HG02759 (cell line): ENCODE data around the gene DIP2C.
"Not testable (repeated sequence)": the region's sequence is repeated elsewhere in the genome, so short reads cannot be mapped to it uniquely, and the experiment has no call there.

Source experiments
- ATAC-seq: cut with Tn5 transposase; IDR thresholded peaks from one replicate; pipeline ENCODE4 v1.9.1; 2021; ENCODE audit warnings: mild to moderate bottlenecking, moderate library complexity; ENCODE audit not compliant: unreplicated experiment

The DIP2C gene

GRCh38 chr10:271201-271600 is 418.3 kb downstream of the DIP2C start:
- no peak for ATAC-seq

DNA sequence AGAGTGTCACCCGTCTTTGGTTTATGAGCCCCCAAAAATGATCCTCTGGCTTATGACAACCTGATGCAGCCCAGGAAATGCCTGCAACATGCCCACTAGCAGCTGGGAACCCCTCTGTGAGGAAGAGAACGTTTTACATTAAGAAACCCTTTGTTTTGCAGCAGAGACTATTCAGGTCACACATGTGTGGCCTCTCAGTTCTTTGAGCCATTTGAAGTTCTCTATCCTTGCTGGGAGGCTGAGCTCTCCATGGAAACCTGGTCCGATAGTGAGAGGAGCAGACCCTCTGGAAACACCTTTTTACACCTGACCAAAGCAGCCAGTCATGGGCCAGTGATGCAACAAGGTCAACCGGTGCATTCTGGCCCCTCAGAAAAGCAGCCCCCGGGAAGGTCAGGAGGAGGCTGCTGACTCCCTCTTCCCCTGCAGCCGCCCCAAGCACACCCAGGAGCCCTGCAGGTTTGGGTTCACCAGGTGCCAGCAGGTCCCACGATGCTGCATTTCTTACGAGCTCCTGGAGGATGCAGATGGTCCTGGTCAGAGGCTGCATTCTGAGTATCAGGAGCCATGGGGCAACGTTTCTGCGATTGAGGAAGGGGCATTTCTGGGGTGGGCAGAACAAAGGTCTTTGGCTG is 419.9 kb downstream of the DIP2C start:
- no peak for ATAC-seq

DNA sequence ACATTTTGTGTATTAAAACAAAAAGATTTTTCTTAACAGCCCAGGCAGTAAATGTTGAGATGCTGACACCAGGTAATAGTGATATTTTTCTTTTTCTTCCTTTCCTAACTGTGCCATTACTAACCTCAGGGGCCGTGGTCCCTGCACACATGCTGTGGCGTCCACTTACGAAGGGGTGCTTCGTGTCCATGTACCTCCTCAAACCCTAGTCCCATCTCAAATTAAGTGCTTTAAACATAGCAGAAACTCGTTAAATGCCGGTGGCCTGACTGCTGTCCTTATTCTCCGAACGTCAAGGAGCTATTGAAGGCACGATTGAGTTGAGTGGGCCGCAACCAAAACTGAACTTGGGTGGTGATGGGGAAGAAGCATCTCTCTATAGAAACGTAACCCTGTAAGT is 421.8 kb downstream of the DIP2C start:
- ATAC-seq = no peak

DNA sequence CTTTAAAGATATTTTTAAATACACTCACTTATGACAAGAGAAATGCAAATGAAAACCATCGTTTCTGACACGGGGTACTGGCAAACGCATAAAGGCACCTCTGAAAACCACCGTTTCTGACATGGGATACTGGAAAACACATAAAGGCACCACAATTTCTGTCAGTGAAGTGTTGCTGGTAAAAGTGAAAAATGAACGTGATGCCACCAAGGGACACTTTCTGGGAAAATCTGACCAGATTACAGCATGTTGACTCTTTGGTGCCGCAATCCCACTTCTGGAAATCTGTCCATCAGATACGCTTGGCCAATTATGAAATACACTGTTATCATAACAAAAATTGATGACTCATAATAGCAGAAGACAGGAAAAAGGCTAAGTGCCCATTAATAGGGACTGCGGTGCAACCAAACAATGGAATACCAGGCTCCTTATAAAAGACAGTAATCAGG is 422.5 kb downstream of the DIP2C start:
- ATAC-seq = no peak

DNA sequence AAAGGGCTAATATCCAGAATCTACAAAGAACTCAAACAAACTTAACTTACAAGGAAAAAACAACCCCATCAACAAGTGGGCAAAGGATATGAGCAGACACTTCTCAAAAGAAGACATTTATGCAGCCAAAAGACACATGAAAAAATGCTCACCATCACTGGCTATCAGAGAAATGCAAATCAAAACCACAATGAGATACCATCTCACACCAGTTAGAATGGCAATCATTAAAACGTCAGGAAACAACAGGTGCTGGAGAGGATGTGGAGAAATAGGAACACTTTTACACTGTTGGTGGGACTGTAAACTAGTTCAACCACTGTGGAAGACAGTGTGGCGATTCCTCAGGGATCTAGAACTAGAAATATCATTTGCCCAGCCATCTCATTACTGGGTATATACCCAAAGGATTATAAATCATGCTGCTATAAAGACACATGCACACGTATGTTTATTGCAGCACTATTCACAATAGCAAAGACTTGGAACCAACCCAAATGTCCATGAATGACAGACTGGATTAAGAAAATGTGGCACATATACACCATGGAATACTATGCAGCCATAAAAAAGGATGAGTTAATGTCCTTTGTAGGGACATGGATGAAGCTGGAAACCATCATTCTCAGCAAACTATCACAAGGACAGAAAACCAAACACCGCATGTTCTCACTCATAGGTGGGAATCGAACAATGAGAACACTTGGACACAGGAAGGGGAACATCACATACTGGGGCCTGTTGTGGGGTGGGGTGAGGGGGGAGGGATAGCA is 423.5 kb downstream of the DIP2C start:
- ATAC-seq = not testable (repeated sequence)

DNA sequence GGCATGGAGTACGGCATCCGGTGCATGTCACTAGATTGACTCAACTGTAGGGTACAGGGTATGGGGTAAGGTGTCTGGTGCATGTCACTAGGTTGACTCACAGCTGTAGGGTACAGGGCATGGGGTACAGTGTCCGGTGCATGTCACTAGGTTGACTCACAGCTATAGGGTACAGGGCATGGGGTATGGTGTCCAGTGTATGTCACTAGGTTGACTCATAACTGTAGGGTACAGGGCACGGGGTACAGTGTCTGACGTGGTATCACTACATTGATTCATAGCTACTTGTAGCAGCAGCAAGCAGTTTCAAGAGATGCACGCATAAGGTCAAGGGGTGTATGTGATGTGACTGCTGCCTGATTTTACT is 424.4 kb downstream of the DIP2C start:
- not testable (repeated sequence) for ATAC-seq

- ATAC-seq = not testable (repeated sequence)
Observed at GRCh38 chr10:264160-265073, 425.1 kb downstream of the DIP2C start.

DNA sequence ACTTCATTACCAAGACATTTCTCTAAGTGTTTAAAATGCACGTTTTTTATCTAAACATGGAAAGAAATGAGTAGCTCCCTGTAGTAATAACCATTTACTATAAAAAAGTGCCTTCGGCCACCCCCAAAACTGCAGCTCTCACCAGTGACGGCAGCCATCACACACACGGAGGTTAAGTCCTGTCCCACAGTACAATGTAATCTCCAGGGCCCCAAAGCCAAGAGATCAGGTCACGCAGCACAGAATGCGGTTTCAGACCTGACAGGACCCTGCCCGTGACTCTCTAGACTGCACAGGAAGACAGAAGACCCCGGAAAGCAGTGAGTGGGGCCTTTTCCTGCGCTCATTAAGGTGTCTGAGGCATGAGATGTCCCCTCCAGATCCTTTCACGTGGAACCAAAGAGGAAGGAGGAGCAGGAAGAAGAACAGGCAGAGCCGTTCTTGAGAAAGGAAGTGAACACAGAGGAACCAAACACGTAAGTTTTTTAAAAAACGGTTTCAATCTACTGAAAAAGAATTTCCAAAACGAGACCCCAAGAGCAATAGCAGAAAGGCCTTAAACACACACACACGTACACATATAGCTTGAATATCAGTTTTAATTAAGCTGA is 428.5 kb downstream of the DIP2C start:
- ATAC-seq = no peak

DNA sequence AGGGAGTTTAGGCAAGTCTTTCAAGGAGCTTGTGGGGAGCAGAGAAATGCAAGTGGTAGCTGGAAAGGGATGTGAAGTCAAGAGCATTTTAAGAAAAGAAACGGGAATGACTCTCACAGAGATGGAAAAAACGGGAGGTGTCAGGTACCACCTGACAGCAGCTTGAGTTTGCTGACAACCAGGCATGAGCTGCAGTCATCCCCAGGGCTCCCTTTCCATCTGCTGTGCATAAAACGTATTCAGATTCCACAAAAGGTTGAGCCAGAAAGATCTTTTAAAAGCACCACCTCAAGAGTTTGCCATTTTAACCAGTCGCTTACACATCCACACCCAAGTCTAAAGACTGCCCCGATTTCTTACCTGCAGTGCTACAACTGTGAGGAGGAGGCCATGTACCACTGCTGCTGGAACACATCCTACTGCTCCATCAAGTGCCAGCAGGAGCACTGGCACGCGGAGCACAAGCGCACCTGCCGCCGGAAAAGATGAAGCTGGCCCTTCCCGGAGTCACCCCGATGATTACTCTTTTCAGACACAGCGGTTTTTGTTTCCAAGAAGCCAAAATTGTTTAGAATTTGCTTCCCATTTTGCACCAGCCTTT is 437.4 kb downstream of the DIP2C start:
- ATAC-seq = no peak

DNA sequence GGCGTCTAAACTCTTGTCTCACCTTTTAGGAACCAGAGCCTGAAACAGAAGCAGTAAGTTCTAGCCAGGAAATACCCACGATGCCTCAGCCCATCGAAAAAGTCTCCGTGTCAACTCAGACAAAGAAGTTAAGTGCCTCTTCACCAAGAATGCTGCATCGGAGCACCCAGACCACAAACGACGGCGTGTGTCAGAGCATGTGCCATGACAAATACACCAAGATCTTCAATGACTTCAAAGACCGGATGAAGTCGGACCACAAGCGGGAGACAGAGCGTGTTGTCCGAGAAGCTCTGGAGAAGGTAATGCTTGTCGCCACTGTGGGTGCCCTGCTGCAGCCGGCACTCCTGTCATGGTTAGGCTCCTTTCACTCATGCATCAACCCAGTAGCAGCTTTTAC is 441.2 kb downstream of the DIP2C start:
- ATAC-seq = no peak

- no peak for ATAC-seq
Observed at GRCh38 chr10:247480-247879, 442.0 kb downstream of the DIP2C start.

GRCh38 chr10:246431-246830 is 443.0 kb downstream of the DIP2C start:
- no peak for ATAC-seq

- no peak for ATAC-seq
Observed at GRCh38 chr10:244227-244626, 445.2 kb downstream of the DIP2C start.

DNA sequence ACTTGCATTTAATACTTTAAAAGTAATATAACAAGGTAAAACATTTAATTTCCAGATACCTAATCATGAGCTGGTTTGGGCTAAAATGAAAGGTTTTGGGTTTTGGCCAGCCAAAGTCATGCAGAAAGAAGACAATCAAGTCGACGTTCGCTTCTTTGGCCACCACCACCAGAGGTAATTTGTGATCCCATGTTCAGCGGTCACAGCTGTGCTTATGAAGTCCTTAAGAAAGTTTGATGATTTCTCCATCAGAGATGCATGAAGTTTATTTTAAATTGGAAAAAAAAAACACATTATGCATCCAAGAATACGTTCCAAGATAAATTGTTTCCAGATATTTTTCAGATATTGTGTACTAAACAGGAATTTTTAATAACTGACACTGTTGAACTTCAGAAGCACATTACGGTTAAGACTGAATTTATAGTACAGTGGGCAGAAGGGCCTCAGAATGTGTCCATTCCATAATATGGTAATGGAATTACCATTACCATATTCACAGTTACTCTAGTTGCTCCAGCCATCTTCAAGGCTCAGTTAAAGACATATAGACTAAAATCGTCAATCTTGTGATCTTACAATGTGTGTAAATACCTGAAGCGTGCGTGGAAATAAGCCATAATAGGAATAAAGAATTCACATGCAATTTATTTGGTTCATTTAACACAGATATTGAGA is 447.4 kb downstream of the DIP2C start:
- ATAC-seq = no peak

DNA sequence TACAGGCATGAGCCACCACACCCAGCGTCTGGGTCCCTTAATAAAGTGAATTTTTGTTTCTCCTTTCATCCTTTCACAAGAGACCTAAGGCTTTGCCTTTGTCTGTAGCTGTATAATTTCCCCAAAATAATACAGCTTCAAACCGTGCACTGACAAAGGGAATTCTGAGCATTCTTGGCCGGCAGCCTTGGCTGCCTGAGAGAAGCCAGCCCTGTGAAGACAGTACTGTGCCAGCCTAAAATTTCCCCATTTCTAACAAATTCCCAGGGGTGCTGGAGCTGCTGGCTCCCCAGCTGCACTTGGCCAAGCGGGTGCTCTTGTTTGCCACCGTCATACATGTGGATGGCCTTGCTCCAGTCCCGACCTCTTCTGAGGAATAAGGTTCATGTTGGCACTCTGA is 448.0 kb downstream of the DIP2C start:
- no peak for ATAC-seq

DNA sequence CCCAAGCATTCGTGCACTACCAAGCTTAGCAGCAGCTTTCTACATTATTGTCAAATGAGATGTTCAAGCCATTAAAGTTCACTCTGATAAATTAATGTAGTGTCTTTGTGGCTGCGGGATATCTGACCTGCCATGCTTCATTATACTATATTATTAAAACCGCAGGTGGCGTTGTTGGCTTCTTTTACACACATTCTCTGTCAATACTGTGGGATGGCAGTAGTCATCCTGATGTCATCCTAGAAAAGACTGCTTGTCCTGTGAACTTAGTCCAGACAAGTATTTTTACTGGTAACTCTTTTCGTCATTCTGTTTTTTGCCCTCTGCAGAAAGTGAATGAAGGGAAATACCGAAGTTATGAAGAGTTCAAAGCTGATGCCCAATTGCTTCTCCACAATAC is 450.4 kb downstream of the DIP2C start:
- ATAC-seq = no peak

DNA sequence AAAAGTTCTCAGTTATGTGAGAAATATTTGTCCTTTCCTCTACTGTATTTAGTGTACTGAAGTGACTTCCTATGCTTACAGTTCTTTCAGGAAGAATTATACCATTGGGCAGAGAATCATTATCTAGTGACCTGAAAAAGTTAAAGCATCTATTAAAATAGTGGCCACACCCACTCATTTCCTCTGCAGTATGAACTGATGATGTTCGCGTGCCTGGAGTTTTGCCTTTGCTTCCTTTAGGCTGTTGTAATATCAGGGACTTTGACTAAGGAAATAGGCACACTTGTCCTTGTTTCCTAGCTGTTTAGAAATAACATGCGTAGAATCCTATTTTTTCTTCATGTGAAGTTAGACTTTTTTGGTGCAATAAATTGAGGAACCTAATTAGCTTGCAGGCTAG is 453.6 kb downstream of the DIP2C start:
- ATAC-seq = no peak

DNA sequence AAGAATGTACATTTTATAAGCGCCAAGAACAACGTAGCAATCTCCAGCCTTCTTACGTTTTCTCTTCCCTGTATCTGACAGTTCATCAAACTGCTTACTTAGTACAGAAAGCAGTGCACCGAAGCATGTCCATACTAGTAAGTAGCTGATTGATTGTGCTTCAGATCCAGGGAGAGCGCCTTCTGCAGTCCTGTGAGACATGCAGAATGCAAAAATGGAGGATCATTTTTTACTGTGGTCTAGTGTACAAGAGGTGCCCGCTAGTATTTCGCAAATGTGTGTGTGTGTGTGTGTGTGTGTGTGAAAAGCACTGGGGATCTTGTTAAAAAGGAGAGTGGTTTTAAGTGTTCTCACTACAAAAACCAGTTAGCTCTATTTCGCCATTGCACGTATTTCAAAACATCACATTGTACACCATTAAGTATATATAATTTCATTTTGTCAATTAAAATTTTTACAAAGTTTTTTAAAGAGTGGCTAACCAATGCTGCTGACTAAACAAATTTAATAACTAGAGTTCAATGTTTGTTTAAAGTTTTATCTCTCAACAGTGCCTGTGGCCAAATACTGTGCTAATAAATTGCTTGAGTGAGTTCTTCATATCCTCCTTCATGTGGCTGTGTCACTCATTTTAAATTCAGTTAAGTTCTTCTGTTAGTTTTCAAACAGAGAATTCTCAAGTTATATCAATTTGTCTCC is 454.6 kb downstream of the DIP2C start:
- no peak for ATAC-seq

- ATAC-seq = no peak
Observed at GRCh38 chr10:232878-233277, 456.6 kb downstream of the DIP2C start.

DNA sequence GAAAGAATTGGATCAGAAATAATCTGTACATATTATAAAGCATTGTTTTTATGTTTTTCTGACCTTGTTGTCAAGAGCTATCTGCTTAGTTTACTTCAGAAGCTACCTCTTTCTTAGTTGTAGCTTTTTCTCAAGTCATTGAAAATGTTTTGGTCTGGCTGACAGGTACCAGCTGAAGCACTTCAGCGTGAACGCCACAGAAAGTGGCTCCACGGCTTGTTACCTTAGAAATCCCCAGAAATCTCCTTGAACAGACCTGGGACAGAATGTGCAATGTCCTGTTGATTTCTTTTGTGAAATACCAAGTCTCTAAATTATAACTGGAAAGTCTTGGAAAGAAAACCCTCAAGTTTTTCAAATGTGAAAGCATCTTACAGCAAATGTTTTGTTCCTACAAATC is 457.4 kb downstream of the DIP2C start:
- ATAC-seq = no peak
